Naive thymus-derived CD4-positive, alpha-beta T cell (primary cell): Measurements from ENCODE around the gene TP53TG3. TPM values are rescaled to one million over a fixed set of nuclear protein-coding genes. Genes with fewer than 3 reads are reported as not detected.
"Not testable (repeated sequence)": the region's sequence is repeated elsewhere in the genome, so short reads cannot be mapped to it uniquely, and the experiment has no call there.

Experiments used
- ATAC-seq: fragments of 150-1000 bp; cut with Tn5 transposase; 2 replicates; pipeline ENCODE4 v1.10.0; 2021; ENCODE audit warnings: mild to moderate bottlenecking, moderate library complexity
- CTCF ChIA-PET: fragments of 350-600 bp; sonication (Branson Sonifier 250); formaldehyde crosslinking; loops from one replicate; lab custom pipeline; 2021; ENCODE audit warnings: antibody characterized with exemption; lab: Charles Lee
- POLR2A ChIA-PET: fragments of 350-600 bp; sonication (Branson Sonifier 250); formaldehyde crosslinking; loops from one replicate; lab custom pipeline; 2021; ENCODE audit warnings: antibody characterized with exemption, inconsistent platforms; lab: Charles Lee
- DNase-seq, 9 donors: peaks; one replicate each; pipeline versions ENCODE4 v3.0.0 to v3.0.0-alpha.2; 2020 to 2022; ENCODE audit warnings: mixed read lengths in 1 of 9
- H3K27ac ChIP-seq: one replicate; pipeline ENCODE4 v1.7.0; 2013; ENCODE audit warnings: mild to moderate bottlenecking, low read depth, low read length, moderate library complexity
- H3K27me3 ChIP-seq, 2 donors: one replicate each; pipeline ENCODE4 v1.7.0; 2013; ENCODE audit warnings: low read length in 2 of 2, mild to moderate bottlenecking in 2 of 2, moderate library complexity in 2 of 2; ENCODE audit not compliant: control insufficient read depth in 2 of 2, insufficient read depth in 2 of 2
- H3K36me3 ChIP-seq, 3 experiments: 1 replicate in 2 of 3; 2 replicates in 1 of 3; pipeline ENCODE4 v1.7.0; 2013; ENCODE audit warnings: low read length in 3 of 3, mild to moderate bottlenecking in 3 of 3, moderate library complexity in 1 of 3; ENCODE audit not compliant: insufficient read depth in 3 of 3, control insufficient read depth in 2 of 3
- H3K4me1 ChIP-seq, 2 donors: one replicate each; pipeline ENCODE4 v1.7.0; 2013; ENCODE audit warnings: low read length in 2 of 2, mild to moderate bottlenecking in 2 of 2, moderate library complexity in 1 of 2; ENCODE audit not compliant: control insufficient read depth in 2 of 2, insufficient read depth in 2 of 2
- H3K4me3 ChIP-seq: 2 replicates; pipeline ENCODE4 v1.7.0; 2013; ENCODE audit warnings: mild to moderate bottlenecking, low read length
- H3K9me3 ChIP-seq, 3 experiments: 1 replicate in 2 of 3; 2 replicates in 1 of 3; pipeline ENCODE4 v1.7.0; 2013; ENCODE audit warnings: low read length in 3 of 3; ENCODE audit not compliant: control insufficient read depth in 2 of 3
- H3K27ac Mint-ChIP-seq, 9 donors: one replicate each; pipeline ENCODE4 v1.8.0; 2020 to 2022; ENCODE audit warnings: mixed read lengths in 9 of 9, mild to moderate bottlenecking in 8 of 9, moderate library complexity in 5 of 9, inconsistent platforms in 2 of 9
- H3K27me3 Mint-ChIP-seq, 5 donors: one replicate each; pipeline ENCODE4 v1.8.0; 2021 to 2022; ENCODE audit warnings: mixed read lengths in 5 of 5, mild to moderate bottlenecking in 1 of 5
- H3K36me3 Mint-ChIP-seq, 5 donors: one replicate each; pipeline ENCODE4 v1.8.0; 2020 to 2022; ENCODE audit warnings: mixed read lengths in 5 of 5, mild to moderate bottlenecking in 3 of 5, inconsistent platforms in 1 of 5
- H3K4me1 Mint-ChIP-seq, 7 donors: one replicate each; pipeline ENCODE4 v1.8.0; 2020 to 2022; ENCODE audit warnings: mixed read lengths in 7 of 7, mild to moderate bottlenecking in 3 of 7, inconsistent platforms in 1 of 7
- H3K4me3 Mint-ChIP-seq, 10 donors: one replicate each; pipeline ENCODE4 v1.8.0; 2020 to 2022; ENCODE audit warnings: mild to moderate bottlenecking in 10 of 10, mixed read lengths in 10 of 10, moderate library complexity in 6 of 10, inconsistent platforms in 2 of 10
- H3K9me3 Mint-ChIP-seq, 11 donors: one replicate each; pipeline ENCODE4 v1.8.0; 2020 to 2022; ENCODE audit warnings: mixed read lengths in 11 of 11, mild to moderate bottlenecking in 4 of 11, inconsistent platforms in 1 of 11, moderate library complexity in 1 of 11
- intact Hi-C, 2 donors: fragments of 100-400 bp; cut with micrococcal nuclease; formaldehyde crosslinking; loops; one replicate each; pipeline ENCODE4 v1.15.1; 2023
- polyA plus RNA-seq, 2 donors: library from polyadenylated mRNA; unstranded; fragments of 300-500 nt; fragmentation: Illumina TruSeq; gene quantifications; one replicate each; pipeline ENCODE4 v1.2.3, GENCODE V29; 2021
- total RNA-seq, 6 experiments: library from RNA in 5 of 6; stranded (reverse) in 5 of 6; gene quantifications; 1 replicate in 5 of 6; 2 replicates in 1 of 6; pipeline ENCODE4 v1.2.3 and lab custom pipeline; 2021 to 2026

TP53TG3 gene
- total and polyA plus RNA-seq, 7 experiments from 2014 or later = not detected

GRCh38 chr16:32637614-32638013, 38.4 kb downstream of the TP53TG3 start:
- H3K27ac Mint-ChIP-seq, CTCF ChIA-PET, H3K36me3 Mint-ChIP-seq, H3K27me3 ChIP-seq, H3K27ac ChIP-seq, intact Hi-C loops, H3K9me3 ChIP-seq, ATAC-seq, H3K4me1 Mint-ChIP-seq, H3K4me3 Mint-ChIP-seq, POLR2A ChIA-PET, H3K27me3 Mint-ChIP-seq, H3K36me3 ChIP-seq, H3K4me3 ChIP-seq, H3K4me1 ChIP-seq, DNase-seq, H3K9me3 Mint-ChIP-seq: not testable (repeated sequence)

- H3K4me3 ChIP-seq, intact Hi-C loops, H3K4me3 Mint-ChIP-seq, H3K9me3 Mint-ChIP-seq, H3K36me3 ChIP-seq, H3K9me3 ChIP-seq, H3K27me3 ChIP-seq, H3K4me1 Mint-ChIP-seq, ATAC-seq, CTCF ChIA-PET, H3K27ac Mint-ChIP-seq, H3K4me1 ChIP-seq, H3K27ac ChIP-seq, DNase-seq, H3K27me3 Mint-ChIP-seq, POLR2A ChIA-PET, H3K36me3 Mint-ChIP-seq: not testable (repeated sequence)
These were observed 43.9 kb downstream of the TP53TG3 start for GRCh38 chr16:32632096-32632495.
